NCI-H446 (cell line): Measurements from ENCODE around the gene ANKRD13C.
"Not testable (repeated sequence)": the region's sequence is repeated elsewhere in the genome, so short reads cannot be mapped to it uniquely, and the experiment has no call there.

Experiments used
- DNase-seq, 2 experiments: peaks; one replicate each; lab custom pipeline; 2025; lab: John Stamatoyannopoulos, UW

ANKRD13C gene, protein sequence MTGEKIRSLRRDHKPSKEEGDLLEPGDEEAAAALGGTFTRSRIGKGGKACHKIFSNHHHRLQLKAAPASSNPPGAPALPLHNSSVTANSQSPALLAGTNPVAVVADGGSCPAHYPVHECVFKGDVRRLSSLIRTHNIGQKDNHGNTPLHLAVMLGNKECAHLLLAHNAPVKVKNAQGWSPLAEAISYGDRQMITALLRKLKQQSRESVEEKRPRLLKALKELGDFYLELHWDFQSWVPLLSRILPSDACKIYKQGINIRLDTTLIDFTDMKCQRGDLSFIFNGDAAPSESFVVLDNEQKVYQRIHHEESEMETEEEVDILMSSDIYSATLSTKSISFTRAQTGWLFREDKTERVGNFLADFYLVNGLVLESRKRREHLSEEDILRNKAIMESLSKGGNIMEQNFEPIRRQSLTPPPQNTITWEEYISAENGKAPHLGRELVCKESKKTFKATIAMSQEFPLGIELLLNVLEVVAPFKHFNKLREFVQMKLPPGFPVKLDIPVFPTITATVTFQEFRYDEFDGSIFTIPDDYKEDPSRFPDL

DNA sequence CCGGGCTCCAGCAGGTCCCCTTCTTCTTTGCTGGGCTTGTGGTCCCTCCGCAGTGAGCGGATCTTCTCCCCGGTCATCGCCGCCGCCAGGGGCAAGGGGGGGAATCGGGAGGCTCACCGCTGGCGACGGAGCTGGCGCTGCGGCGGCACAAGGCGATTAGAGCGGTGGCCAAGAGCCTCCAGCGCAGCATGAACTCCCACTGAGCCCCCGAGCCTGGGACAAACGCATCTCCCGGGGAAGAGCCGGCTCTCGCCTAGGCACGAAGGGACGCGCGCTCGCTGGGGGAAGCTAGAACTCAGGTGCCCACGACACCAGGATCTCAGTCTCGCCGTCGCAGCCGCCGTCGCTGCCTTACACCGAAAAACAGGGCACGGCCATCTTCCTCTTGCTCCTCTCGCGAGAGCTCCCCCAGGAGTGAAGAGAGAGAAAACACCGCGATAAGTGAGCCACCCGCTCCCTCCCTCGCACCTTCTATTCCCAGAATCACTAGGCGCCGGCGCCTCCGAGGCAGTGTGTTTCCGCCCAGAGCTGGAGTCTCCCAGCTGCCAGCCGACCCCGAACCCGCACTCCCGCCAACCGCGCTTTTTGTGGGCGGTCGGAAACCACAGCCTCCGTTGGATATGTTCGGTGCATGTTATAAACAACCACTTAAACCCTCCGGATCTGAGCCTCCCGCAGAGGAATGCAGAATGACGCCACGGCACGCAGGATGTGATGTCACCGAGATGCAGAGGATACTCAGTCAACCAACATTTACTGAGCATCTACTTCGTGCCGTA, at the start of gene ANKRD13C:
Gene ANKRD13C (minus strand): TSS at position 391 of the 779 bp plus-strand sequence. CDS start 314 bp downstream, at position 77.
- DNase-seq, result peak; percentile 95 to 98

DNA sequence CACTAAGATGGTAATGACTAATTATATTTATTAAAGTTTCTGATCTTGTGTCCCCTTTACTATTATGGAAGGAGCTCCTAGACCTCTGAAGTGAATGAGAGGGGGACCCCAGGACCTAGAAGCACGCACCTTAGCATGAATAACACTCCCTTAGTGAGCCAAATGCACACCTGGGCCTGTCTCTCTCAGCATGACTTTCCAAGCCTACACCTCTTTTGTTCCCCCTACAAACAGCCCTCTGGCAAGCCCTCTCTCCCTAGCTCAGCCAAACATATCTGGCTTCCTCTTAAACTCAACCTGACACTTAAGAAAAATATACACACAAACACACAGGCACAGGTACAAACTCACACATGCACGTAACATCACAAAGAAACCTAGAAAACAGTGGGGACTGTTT, 49.2 kb upstream of the ANKRD13C start:
- DNase-seq, result no peak

DNA sequence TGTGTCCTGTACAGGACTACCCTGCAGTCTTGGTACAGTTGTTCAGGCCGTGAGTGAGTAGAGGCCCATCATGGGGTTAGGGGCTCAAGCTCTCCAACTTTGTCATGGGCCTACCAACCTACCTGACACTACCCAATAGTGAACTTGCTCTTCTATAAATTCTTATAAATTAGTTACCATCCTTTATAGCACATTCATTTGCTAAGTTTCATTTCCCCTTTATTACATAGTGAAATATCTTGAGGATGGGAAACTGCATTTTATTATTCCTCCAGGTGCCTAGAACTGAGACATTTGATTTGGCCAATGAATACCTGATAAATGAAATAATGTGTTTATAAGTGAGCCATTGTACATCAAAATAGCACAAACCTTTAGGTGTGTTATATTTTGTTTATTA, 47.5 kb upstream of the ANKRD13C start:
- DNase-seq, result no peak

DNA sequence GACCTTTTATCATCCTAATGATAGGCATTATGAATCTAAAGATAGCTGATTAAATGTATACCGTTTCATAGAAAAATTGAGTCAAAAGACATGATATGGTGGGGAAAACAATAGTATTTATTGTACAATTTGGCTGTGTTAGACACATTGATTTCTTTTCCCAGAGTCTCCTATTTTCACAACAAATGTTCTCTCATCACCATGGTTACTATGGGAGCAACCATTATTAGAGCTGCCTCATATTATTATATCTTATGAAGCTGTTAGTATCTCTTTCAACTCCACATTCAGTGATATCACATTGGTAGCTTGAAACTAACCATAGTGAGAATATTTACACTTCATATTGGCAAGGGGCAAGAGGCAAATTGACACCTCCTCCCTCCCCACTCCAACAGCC, 45.8 kb upstream of the ANKRD13C start:
- DNase-seq, result no peak

DNA sequence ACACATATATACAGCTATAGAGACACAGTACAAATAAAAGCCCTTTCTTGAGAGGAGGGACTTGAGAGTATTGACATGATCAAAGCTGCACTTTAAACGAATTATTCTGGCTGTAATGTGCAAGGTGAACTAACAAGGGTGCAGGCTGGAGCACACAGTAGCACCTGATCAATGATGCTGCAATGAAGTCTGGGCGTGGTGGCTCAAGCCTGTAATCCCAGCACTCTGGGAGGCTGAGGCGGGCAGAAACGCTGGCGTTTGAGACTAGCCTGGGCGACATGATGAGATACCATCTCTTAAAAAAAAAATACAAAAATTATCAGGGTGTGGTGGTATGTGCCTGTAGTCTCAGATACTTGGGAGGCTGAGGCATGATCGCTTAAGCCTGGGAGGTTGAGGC, 42.5 kb upstream of the ANKRD13C start:
- DNase-seq, result no peak

DNA sequence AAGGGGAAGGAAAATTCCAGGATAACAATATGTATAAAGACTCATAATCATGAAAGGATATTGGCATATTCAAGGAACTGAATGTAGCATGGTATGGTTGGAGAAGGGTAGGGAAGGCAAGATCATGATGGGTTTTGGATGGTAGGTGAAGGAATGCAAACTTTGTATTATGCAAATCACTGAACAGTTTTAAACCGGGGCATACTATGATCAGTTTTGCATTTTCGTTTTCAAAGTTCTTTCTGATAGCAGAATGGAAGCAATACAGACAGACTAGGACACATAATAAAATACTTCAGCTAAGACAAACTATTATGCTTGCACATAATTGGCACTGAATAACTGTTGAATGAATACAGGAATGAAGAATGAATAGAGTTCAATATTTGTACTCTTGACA, 42.1 kb upstream of the ANKRD13C start:
- no peak for DNase-seq

DNA sequence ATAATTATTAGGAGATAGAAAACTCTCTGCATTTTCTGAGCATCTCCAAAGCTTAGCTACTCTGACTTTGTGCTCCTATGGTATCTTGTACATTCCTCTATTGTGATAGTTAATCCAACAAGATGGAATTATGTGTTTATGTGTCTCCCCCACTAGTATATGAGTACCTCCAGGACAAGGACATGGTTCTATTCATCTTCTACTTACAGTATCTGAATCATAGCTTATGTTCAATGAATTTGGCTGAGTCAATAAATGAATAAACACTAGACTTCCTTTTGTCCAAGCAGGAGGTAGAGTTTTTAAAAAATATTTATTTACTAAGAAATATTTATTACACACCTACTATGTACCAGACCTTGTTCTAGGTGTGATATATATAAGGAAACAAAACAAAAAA, 38.1 kb upstream of the ANKRD13C start:
- DNase-seq, result no peak

DNA sequence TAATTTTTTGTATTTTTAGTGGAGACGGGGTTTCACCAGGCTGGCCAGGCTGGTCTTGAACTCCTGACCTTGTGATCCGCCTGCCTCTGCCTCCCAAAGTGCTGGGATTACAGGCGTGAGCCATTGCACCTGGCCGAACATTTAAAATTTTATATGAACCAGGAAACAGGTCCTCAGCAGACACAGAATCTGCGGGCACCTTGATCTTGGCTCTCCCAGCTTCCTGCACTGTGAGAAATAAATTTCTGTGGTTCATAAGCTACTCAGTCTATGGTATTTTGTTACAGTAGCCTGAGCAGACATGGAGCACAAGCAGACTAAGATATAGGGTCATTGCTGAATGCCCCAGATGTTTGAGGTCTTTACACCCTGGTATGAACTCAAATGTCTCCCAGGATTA, 33.0 kb upstream of the ANKRD13C start:
- DNase-seq, result no peak

DNA sequence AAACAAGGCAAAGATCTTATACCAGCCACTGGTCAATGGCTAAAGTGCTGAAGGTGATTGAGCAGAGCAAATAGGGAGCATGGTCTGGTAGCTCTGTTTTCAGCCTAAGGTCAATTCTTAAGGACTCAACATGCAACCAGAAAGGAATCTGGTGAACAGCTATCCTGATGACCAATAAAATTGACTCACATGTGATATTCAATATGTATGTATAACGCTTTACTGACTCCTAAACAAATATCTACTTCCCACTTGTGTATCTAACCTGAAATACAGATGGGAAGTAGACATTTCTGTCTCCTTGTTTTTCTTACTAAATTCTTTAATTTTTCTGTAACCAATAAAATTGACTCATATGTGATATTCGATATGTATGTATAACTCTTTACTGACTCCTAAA, 31.6 kb upstream of the ANKRD13C start:
- DNase-seq, result no peak

DNA sequence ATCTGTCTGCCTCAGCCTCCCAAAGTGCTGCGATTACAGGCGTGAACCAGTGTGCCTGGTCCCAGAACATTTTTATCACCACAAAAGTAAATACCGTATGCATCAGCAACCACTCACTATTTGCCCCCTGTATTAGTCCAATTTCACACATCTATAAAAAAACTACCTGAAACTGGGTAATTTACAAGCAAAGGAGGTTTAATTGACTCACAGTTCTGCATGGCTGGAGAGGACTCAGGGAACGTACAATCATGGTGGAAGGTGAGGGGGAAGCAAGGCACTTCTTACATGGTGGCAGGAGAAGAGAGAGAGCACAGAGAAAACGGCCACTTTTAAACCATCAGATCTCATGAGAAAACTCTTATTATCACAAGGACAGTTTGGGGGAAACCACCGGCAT, 31.0 kb upstream of the ANKRD13C start:
- no peak for DNase-seq

DNA sequence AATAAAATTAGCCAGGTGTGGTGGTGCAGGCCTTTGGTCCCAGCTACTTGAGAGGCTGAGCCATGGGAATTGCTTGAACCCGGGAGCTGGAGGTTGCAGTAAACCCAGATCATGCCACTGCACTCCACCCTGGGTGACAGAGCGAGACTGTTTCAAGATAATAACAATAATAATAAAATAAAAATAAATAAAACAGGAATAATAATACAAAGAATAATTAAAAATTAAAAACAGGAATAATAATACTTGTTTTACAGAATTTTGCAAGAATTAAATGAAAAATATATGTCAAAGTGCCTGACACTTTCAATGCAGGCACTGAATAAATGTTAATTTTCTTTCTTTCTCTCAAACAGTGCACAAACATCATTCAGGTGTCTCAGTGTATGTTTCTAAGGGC, 30.0 kb upstream of the ANKRD13C start:
- DNase-seq, result no peak

DNA sequence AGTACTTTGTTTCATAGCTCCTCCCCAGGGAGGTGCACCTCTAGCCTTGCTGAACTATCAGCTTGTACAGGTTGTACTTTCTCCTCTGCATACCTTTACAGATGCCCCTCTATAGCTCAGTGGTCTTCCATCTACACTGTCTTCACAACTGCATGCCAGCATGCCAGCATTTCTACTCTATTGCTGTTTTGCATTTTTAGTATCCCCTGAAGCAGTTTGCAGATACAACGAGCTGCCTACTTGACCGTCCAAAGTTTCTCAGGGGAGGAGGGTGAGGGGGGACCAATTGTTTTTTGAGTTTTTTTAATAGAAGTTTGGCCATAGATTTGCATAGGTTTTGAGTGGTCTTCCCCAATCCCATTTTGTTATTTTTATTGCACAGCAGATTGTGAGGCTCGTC, 29.0 kb upstream of the ANKRD13C start:
- DNase-seq, result no peak

DNA sequence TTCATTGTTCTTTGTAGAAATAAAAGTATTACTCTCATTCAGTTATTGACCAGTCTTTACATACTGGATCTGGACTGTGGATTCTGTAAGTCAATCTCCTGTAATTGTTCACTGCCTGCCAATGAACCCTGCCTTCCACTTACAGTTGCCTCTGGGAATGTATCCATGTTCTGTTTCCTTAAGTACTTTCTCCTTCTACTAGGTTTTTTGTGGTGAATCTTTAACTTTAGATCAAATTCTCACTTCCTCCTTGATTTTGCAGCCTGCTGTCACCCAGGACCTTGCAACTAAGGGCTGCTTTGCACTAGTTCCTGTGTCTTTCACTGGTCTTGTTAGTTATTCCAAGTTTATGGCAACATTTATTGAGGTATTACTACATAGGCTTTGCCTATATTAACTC, 28.2 kb upstream of the ANKRD13C start:
- DNase-seq, result no peak

DNA sequence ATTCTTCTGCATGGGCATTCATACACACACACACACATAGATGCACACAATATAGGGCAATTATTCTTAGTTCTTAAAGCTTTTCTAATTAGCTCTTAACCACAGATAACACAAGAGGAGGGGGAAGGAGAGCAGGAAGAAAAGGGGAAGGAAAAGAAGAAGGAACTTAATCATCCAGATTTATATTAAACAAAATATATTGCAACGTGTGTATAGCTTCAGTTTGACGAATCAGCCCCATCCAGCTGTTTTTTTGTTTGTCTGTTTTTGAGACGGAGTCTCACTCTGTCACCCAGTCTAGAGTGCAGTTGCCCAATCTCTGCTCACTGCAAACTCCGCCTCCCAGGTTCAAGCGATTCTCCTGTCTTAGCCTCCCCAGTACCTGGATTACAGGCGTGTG, 21.7 kb upstream of the ANKRD13C start:
- no peak for DNase-seq

DNA sequence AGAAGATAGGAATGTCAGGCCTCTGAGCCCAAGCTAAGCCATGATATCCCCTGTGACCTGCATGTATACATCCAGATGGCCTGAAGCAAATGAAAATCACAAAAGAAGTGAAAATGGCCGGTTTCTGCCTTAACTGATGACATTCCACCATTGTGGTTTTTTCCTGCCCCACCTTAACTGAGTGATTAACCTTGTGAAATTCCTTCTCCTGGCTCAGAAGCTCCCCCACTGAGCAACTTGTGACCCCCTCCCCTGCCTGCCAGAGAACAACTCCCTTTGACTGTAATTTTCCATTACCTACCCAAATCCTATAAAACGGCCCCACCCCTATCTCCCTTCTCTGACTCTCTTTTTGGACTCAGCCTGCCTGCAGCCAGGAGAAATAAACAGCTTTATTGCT, 19.1 kb upstream of the ANKRD13C start:
- not testable (repeated sequence) for DNase-seq

DNA sequence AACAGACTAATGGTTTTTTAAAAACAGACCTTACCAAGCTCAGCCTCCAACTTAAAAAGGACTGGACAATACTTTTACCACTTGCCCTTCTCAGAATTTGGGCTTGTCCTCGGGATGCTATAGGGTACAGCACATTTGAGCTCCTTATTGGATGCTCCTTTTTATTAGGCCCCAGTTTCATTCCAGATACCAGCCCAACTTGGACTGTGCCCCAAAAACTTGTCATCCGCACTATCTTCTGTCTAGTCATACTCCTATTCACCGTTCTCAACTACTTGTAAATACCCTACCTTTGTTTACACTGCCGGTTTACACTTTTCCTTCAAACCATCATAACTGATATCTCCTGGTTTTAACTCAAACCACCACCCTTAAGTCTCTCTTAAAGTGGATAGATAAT, 17.9 kb upstream of the ANKRD13C start:
- DNase-seq, result no peak

DNA sequence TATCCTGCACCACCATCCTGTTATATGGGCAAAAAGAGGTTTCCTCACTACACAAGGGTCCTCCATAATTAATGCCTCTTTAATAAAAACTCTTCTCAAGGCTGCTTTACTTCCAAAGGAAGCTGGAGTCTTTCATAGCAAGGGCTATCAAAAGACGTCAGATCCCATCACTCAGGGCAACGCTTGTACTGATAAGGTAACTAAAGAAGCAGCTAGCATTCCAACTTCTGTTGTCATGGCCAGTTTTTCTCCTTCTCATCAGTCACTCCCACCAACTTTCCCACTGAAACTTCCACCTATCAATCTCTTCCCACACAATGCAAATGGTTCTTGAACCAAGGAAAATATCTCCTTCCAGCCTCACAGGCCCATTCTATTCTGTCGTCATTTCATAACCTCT, 17.1 kb upstream of the ANKRD13C start:
- not testable (repeated sequence) for DNase-seq

DNA sequence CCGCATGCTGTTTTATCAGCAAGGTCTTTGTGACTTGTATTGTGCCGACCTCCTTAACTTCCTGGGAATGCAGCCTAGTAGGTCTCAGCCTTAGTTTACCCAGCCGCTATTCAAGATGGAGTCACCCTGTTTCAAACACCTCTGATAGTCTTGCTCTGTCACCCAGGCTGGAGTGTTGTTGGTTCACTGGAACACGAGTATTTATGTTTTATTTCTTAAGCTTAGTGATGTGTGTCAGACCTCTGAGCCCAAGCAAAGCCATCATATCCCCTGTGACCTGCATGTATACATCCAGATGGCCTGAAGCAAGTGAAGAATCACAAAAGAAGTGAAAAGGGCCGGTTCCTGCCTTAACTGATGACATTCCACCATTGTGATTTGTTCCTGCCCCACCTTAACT, 12.9 kb upstream of the ANKRD13C start:
- DNase-seq, result not testable (repeated sequence)

DNA sequence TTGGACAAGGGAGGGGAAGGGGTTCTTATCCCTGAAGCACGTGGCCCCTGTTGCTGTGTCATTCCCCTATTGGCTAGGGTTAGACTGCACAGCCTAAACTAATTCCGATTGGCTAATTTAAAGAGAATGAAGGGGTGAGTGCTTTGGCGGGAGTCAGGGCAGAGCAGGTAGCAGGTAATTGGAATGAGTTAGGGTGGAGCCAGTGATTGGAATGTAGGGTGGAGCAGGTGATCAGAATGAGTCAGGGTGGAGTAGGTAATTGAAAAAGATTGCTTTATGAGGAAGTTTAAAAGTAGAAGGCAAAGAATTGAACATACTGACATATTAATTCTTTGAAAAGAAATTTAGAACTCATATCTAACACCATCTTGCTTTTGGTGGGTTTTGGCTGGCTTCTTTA, 12.5 kb upstream of the ANKRD13C start:
- DNase-seq, result not testable (repeated sequence)

DNA sequence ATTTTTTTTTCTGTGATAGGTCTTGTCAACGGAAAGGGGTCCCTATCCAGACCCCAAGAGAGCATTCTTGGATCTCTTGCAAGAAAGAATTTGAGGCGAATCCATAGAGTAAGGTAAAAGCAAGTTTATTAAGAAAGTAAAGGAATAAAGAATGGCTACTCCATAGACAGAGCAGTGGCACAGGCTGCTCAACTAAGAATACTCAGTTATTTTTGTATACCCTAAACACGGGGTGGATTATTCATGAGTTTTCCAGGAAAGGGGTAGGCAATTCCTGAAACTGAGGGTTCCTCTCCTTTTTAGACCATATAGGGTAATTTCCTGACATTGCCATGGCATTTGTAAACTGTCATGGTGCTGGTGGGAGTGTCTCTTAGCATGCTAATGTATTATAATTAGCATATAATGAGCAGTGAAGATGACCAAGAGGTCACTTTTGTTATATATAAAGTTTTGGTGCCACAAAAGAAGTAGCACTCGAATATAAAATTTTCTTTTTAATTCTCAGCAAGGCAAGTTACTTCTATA, 12.0 kb upstream of the ANKRD13C start:
- DNase-seq, result not testable (repeated sequence)

DNA sequence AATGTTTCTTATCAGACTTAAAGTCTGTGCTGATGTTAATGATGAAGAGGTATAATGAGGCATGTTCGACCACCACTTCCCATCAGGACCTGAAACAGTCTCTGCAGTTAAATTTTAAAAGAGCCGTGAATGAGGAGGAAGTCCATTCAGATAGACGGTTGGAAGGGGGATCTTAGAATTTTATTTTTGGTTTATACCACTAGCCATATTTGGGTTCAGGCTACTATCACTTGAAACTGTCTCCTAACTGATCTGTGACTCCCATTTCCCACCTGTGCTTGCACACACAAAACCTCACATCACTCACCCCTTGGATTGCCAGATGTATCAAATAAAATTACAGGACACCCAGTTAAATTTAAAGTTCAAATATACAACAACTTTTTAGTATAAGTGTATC, 9.9 kb upstream of the ANKRD13C start:
- DNase-seq, result no peak

DNA sequence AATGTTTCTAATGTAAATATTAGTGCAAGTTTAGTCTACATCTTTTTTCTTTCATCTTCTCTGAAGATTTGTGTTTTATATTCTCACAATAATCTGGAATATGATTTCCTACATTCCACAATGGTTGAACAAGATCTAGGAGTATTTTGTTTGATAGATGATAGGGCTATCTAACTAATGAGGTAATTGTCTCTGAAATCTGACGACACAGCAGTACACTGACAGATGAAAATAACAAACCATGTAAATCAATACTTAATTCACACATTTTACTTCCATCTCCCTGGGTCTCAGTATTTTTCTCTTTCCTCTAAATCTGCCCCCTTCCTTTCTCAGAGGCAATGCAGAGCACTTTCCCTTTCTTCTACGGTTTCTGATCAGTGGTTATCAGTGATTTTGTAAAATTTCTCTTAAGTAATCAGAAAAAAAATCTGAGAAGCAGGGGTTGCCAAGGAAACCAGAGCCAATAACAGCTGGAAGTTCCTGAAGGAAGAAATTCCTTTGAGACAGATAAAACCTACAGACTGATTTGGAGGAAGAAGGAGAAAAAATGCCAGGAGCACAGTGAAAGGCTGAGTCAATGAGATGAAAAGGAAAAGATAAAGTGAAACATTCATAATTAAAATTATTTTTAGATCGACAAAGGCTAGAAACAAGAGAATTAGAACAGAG, 7.3 kb upstream of the ANKRD13C start:
- DNase-seq, result no peak
